Endothelial cell of umbilical vein (primary cell): ENCODE data around the gene RIPK4.

ENCODE experiments used
- MYC ChIP-seq: IDR thresholded peaks from one replicate; pipeline ENCODE4 v1.6.1; 2011; ENCODE audit warnings: mild to moderate bottlenecking, low read depth, low read length
- POLR2A ChIP-seq: IDR thresholded peaks from 2 replicates; pipeline ENCODE4 v1.6.1; 2012; ENCODE audit warnings: low read depth, mild to moderate bottlenecking, control low read depth, low read length
- TF ChIP-seq, protein P1 (sequence below), 2 donors: IDR thresholded peaks; 1 replicate in 1 of 2; 2 replicates in 1 of 2; pipeline ENCODE4 v1.5.1; 2011; ENCODE audit warnings: low read length in 2 of 2, mild to moderate bottlenecking in 2 of 2, moderate library complexity in 2 of 2, control low read depth in 1 of 2, inconsistent platforms in 1 of 2, low read depth in 1 of 2; ENCODE audit not compliant: insufficient read depth in 1 of 2; ENCODE audit errors: extremely low read depth in 1 of 2

GRCh38 chr21:41699311-41699710, 67.5 kb downstream of the RIPK4 start:
- TF ChIP-seq, protein P1, sequence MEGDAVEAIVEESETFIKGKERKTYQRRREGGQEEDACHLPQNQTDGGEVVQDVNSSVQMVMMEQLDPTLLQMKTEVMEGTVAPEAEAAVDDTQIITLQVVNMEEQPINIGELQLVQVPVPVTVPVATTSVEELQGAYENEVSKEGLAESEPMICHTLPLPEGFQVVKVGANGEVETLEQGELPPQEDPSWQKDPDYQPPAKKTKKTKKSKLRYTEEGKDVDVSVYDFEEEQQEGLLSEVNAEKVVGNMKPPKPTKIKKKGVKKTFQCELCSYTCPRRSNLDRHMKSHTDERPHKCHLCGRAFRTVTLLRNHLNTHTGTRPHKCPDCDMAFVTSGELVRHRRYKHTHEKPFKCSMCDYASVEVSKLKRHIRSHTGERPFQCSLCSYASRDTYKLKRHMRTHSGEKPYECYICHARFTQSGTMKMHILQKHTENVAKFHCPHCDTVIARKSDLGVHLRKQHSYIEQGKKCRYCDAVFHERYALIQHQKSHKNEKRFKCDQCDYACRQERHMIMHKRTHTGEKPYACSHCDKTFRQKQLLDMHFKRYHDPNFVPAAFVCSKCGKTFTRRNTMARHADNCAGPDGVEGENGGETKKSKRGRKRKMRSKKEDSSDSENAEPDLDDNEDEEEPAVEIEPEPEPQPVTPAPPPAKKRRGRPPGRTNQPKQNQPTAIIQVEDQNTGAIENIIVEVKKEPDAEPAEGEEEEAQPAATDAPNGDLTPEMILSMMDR (IDR thresholded peaks at IDR 0.05; ENCODE audit: extremely low read depth in 1 of 2, insufficient read depth in 1 of 2, low read depth in 1 of 2, low read length in 2 of 2): no peak
- no peak for TF ChIP-seq POLR2A
- no peak for TF ChIP-seq MYC
